Skin epidermis (tissue), 12 donors: ENCODE data around the gene BTRC.
"Not testable (repeated sequence)": the region's sequence is repeated elsewhere in the genome, so short reads cannot be mapped to it uniquely, and the experiment has no call there.

ENCODE experiments used
- H3K27ac ChIP-seq, 21 experiments: fragments of 200-600 bp; sonication (generic) in 11 of 21; one replicate each; pipeline ENCODE4 v1.5.0; 2020; ENCODE audit warnings: mild to moderate bottlenecking in 3 of 21, inconsistent platforms in 2 of 21, moderate library complexity in 2 of 21
- H3K4me3 ChIP-seq, 7 experiments: fragments of 200-600 bp; sonication (generic) in 2 of 7; one replicate each; pipeline ENCODE4 v1.5.0; 2020; ENCODE audit warnings: inconsistent platforms in 2 of 7, mild to moderate bottlenecking in 2 of 7, moderate library complexity in 1 of 7

The BTRC gene

DNA sequence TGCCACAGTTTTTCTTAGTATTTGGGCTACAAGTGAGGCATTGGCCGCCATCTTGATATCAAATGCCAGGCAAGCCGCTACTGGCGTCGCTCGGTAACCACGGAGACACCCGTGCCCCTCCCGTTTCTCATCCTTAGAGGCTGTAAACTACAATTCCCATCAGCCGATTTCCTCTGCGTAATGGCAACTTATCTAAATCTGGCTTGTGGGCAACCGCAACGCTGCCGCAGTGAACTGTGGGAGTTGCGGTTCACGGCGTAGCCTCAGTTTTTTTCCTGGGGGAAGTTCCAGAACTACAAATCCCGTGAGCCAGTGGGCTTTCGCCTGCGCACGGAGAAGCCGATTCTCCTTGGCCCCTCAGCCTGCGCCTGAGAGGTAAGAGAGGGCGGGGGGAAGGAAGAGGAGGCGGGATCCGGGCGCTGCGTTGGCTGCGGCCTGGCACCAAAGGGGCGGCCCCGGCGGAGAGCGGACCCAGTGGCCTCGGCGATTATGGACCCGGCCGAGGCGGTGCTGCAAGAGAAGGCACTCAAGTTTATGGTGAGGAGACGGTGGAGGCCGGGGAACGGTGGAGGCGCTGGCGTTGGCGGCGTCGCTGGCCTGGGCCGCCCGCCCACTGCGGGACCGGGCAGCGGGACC, at the start of gene BTRC:
BTRC (plus strand) TSS at position 474 of the 636 bp plus-strand sequence; CDS start at position 490, 16 bp downstream.
- peak within 1 kb of the TSS; percentile 62 to 99 (median 87) for H3K4me3 ChIP-seq
- peak within 1 kb of the TSS; percentile 72 to 95 (median 89) for H3K27ac ChIP-seq

DNA sequence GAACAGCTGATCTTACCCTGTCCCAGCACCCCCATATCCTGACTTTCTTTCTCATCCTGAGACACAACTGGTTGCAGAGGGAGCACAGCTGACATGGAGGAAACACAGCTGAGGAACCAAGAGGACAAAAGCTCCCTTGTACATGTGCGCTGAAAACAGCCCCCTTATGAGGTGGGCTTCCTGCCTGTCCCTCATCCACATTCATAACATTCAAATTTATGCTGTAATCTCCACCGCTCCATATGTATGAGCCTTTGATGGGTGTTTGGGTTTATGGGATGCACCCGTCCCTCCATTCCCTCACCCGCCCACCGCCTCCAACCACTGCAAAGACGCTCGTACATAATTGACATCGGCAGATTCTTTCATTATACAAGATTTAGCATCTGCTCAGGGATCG, 49.6 kb upstream of the BTRC start:
- Histone ChIP-seq H3K27ac (no peak overlapping the region), H3K4me3 (no peak overlapping the region)

DNA sequence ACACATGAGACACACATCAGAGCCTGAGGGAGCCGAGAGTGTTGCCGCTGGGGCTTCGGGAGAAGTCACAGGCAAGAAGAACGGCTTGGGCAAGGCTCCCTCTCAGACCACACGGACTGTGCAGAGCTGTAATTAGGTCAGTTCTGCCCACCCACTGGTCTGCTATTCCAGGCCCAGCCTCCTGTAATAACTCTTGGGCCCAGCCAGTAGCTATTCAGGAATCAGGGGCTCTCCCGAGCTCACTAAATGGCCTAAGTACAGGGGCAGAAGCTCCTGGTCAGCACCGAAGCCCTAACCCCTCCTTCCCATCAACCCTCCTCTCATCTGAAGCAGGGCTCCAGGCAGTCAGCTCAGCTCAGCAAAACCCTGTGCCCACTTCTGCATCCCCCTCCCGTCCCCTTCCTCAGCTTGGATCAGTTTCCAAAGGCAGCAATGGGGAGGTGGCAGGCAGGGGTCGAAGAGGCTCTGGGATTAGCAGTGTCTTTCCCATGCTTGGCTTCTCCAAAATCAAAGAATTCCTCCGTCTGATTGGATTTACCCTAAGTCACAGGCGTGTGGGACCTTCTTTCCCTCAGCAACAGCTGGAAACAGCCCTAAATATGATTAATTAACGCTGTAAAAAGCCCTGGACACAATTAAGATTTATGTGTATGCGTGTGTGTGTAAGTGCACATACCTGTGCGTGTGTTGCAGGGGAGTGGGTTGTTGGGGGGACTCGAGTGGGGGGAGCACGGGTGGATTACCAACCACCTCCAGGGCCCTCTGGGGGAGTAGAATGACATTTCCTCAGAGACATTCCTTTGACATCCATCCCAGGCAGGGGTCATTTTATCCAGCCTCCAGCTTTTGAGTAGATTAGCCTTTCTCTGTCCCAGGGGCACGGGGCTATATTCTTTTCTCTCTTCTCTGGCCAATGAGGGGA, 48.4 kb upstream of the BTRC start:
- Histone ChIP-seq H3K27ac (no peak overlapping the region), H3K4me3 (no peak overlapping the region)

DNA sequence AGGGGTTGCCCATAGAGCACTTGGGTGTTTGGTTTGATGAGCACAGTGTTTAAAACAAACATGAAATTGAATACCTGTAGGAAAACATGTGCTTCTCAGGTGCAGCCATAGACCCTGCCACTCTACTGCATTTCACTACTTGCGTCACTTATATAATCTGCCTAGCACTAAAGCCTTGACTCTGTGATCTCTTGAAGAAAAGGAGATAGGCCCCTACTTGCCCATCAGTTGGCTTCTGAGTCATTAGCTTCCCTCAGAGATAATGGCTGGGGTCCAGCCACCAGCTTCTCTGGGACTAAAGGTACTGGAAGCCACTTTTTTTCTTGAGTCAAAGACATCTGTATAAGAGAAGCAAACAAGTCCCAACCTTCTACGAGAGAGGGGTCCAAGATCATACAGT, 45.9 kb upstream of the BTRC start:
- Histone ChIP-seq H3K27ac (peak overlapping the region in 1 of 21 experiments; percentile 26), H3K4me3 (no peak overlapping the region)

DNA sequence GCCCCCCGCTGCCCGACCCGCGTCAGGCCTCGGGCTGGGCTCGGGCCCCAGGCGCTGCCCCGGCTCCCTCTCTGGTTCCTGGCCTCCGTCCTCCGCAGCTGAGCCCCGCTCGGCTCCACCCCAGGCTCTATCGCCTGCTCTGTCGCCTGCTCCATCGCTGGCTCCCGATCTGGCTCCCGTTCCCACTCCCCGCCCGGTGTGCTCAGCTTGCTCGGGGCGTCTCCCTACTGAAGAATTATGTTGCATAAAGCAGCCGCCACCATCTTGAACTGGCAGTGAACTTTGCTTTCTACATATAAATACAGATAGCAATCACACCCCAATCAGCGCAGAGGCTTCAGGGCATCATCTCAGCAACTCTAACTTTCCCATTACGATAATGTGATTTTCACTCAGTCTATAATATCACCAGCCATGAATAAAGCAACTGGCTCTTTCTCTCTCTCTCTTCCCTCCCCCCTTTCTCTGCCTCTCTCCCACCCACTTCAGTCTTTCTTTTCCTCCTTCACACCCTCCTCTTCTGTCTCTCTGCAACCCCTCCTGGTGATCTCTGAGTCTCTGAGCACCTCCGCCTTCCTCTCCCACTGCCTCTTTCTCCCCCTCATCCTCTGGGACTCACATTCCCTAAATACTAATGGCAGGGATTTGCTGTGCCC, 43.3 kb upstream of the BTRC start:
- Histone ChIP-seq H3K27ac (no peak overlapping the region), H3K4me3 (peak overlapping the region in 2 of 7 experiments; percentile 7 to 9)

DNA sequence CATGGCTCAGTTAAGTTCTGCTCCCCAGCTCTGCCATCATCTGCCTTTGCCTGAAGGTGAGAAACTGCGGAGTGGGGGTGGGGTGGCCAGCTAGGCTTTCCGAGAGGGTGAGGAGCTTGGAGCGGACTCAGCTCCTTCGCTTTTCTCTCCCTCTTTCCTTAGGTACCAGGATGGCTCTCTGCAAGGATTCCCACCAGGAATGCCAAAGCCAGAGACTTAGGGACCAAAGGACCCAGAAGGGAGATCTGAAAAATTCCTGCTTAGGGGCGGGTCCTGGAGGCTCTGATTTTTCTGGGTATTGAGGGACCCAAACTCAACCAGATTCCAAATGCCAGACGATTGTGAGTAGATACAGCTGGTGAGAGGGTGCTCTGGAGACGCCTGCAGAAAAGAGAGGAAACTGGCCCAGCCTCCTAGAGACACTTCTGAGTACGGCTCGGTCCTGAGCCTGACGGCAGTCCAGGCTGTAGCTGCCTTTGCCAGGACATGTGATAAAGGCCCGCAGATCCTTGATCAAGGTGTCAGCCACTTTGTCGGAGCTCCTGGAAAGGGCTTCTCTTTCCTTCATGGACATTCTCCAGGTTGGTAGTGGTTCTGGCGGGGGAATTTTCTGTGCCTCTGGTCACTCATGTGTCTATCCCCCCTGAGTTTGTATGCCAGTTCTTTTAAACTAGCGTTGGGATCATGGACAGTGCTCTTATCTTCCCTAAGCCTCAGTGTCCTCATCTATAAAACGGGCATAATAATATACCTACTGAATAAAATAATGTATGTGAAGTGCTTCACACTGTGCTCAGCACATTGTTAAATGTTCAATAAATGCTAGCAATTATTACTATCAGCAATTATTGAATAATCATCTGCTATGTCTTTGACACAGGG, 42.5 kb upstream of the BTRC start:
- H3K4me3 ChIP-seq, result no peak overlapping the region
- no peak overlapping the region for H3K27ac ChIP-seq

DNA sequence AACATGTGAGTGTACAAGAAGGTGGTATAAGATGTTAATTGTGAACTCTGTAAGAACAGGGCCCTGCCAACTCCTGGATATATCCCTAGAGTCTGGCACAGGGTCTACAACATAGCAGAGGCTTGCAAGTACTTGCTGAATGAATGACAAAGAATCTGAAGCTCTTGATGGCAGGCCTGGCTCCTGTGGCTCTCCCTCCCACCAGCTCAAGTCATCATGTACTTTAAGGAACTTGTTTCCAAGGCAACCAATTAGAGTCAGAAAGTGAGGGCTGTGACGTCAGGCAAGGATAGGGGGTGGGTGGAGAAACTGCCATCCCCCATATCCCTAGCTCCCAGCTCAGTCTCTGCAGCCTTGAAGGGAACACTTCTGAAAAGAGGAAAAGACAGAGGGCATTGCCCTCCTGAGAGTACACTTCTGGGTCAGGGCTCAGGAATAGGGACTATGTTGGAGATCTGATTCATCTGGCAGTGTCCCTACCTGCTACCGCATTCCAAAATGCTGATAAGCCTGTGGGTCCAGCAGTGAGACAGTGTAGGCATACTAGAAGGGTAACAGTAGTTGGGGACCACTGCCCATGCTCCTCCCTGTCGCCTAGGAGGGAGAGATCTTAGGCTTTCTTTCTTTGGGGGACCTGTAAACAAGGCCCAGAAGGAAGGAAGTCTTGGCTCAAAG, 34.6 kb upstream of the BTRC start:
- no peak overlapping the region for H3K4me3 ChIP-seq

DNA sequence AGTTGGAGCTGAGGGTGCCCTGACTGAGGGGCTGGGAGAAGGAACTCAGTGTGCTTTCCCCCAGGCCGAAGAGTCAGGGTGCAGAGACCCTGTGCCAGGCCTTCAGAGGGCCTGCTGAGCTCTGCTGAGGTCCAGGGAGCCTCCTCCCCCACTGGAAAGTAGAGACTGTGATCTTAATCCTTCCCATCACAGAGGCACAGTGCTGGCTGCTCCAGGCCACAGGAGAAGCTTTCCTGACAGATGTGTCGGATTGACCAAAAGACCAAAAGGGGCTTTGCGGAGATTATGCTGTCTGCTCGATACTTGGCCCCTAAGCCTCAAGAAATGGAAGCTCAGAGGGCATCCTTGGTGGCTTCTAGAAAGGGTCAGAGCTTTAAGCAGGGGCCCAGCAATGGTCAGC, 32.9 kb upstream of the BTRC start:
- no peak overlapping the region for H3K4me3 ChIP-seq
- H3K27ac ChIP-seq, result no peak overlapping the region

More for the DNA sequence above, 34.6 kb upstream of the BTRC start:
- no peak overlapping the region for H3K27ac ChIP-seq

DNA sequence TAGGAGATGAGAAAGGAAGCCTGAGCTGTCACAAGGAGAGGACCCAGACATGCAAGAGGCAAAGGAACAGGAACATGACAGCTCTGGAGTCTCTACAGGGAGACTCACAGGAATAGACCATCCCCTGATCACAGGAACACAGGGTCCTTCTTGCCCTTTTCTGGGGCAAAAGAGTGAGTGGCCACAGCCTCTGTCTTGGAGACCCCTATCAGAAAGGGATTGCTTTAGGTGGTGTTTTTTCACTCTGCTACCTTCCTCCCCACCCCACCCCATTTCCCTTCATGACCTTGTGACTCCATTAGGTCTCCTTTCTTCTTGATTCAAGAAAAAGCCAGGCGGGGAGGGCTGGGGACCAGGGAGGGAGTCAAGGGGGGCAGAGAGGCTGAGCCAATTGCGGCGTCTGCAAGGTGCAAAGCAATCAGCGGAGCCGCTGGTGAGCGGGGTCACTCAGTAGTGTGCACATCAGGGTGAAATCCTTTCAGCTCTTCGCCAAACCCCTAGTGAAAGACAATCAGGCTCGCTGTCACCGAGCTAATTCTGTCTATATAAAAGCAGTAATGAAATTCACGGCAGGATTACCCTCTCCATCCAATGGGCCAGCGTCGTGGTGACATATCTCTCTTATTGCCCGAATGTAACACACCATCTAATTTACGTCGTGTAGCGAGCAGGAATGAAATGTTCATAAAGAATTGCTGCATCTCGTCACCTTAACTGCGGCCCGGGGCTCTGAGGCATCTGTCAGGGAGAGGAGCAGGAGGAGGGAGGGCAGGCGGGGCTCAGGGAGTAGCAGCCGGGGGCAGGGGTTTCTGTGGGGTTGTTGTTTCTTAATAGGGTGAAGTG, 31.5 kb upstream of the BTRC start:
- Histone ChIP-seq H3K27ac (no peak overlapping the region), H3K4me3 (no peak overlapping the region)

DNA sequence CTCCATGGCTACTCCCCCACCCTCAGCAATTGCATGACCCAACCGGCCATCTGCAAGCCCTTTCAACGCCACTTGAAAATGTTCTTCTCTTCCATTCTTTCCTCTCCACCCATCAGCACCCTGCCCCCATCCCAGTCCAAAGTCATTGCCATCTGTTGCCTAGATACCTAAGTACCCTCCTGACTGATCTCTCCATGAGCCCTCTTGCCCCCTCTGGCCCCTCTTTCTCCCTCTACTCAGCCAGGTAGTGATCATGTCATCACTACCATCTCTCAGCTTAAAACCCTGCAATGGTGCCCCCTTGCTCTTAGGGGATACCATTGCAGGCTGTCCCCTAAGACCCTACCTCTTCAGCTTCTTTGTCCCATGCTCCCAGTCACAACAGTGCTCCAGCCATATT, 30.5 kb upstream of the BTRC start:
- Histone ChIP-seq H3K4me3 (no peak overlapping the region), H3K27ac (no peak overlapping the region)

DNA sequence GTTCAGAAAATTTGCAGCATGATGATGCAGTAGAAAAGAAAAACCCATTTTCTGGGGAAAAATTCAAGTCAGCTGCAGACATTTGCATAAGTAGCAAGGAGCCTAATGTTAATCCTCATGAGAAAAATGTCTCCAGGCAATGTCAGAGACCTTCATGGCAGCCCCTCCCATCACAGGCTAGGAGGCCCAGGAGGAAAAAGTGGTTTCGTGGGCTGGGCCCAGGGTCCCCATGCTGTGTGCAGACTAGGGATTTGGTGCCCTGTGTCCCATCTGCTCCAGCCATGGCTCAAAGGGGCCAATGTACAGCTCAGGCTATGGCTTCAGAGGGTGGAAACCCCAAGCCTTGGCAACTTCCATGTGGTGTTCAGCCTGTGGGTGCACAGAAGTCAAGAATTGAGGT, 26.5 kb upstream of the BTRC start:
- not testable (repeated sequence) for H3K4me3 ChIP-seq, H3K27ac ChIP-seq

DNA sequence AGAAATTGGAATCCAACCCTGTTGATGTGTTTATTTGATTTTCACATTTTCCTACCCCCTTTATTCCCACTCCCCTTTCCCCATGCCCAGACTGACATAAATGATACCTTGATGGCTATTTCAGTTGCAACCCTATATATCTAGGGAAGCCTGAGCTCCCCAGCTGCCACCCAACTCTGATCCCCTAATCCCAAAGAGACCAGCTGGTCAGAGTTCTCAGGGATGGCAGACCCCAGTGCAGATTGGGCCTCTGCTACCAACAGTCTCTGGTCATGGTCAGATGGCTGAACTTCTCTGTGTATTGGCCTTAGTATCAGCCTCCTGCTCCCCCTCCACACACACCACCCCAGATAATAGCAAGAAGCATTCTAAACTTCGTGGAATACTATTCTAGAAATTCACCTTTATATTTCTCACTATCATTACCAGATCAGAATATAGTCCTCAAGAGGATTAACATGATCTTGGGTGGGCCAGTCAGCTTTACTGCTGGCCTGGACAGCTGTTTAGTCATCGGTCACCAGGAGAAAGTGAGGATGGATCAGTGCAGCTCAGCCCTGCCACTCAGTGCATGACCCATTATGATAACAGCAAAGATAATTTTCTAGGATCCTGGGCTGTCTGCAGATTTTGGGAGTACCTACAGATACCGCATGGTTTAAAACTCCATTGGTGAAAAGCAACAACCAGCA, 24.5 kb upstream of the BTRC start:
- H3K27ac ChIP-seq, result no peak overlapping the region
- no peak overlapping the region for H3K4me3 ChIP-seq

DNA sequence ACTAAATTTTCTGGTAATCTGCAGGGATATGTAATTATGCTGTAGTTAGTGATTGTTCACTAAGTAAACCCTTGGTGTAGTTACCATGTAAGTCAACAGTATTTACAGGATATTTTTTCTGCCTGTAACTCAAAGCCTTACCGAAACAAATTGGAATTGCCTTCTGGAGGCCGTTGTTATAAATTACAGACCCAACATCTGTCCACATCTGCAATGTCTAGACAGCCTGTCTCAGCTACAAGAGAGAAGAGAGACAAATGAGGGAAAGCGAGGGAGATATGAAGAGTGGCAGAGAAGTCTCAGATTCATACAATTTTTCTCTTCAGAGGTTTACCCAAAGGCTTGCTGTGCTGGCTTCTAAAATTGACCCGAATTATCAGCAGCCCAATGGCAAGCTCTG, 23.7 kb upstream of the BTRC start:
- H3K27ac ChIP-seq, result no peak overlapping the region

DNA sequence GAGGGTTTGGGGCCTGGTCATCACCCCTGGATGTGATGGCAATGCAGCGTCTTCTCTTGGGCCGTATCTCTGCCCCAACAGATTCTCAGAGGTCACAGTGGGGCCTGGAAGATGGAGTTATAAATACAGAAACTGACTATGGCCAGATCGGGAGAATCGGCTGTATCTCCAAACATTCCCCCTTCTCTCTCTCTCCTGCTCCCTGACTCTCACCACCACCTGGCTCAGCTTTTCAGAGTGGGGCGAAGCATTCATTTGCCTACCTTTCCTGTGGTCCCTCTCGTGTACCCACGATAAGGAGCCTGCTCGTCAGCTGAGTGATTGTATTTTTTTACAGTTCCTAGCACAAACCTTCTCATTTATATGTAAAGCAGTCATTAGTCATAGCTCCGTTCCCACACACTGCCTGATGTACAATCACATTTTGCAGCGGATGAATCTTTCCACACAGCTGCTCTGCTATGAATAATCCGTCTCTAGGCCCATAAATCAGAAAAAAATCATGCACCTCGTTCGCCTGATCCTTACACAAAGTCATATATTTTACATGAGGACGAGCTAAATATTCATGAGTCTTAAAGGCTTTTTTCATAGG, 23.2 kb upstream of the BTRC start:
- H3K27ac ChIP-seq, result no peak overlapping the region
- H3K4me3 ChIP-seq, result no peak overlapping the region

More for the DNA sequence above, 23.7 kb upstream of the BTRC start:
- H3K4me3 ChIP-seq, result no peak overlapping the region

DNA sequence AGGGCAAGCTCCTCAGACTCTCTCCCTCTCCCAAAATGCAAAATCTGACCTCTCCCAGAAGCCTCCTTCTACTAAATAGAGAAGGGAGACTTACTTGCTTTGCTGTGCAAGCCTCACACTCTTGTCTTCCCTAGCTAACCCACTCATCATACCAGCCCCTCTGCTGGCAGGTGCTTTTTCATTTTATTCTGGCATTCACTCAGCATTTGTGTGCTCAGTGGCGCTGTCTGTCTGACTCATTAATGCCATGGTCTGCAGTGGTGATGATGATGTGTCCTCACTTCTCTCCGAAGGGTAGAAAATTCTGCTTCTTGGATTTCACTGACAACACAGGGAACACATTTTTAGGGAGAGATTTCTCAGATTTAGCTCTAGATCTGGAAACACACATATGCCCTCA, 22.0 kb upstream of the BTRC start:
- no peak overlapping the region for H3K27ac ChIP-seq
- no peak overlapping the region for H3K4me3 ChIP-seq

DNA sequence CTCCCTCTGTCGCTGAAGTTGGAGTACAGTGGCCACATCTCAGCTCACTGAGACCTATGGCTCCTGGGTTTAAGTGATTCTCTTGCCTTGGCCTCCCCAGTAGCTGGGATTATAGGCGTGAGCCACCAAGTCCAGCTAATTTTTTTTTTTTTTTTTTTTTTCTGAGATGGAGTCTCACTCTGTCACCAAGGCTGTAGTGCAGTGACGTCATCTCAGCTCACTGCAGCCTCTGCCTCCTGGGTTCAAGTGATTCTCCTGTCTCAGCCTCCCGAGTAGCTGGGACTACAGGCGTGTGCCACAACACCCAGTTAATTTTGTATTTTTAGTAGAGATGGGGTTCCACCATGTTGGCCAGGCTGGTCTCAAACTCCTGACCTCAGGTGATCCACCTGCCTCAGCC, 19.7 kb upstream of the BTRC start:
- not testable (repeated sequence) for H3K27ac ChIP-seq

DNA sequence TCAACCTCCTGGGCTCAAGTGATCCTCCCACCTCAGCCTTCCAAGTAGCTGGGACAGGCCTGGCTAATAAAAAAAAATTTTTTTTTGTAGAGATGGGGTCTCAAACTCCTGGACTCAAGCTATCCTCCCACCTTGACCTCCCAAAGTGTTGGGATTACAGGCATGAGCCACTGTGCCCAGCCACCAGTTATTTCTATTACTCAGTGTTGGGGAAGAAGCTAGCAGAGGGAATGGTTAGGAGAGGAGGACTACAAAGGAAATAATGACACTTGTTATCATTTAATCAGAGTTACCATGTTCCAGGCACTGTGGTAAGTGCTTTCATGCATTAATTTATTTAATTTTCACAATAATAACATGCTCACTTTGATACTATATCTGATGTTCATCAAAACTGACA, 17.6 kb upstream of the BTRC start:
- no peak overlapping the region for H3K4me3 ChIP-seq
- no peak overlapping the region for H3K27ac ChIP-seq

More for the DNA sequence above, 19.7 kb upstream of the BTRC start:
- not testable (repeated sequence) for H3K4me3 ChIP-seq
